Osteoblast (primary cell): Measurements from ENCODE around the gene FABP3. TPM values are rescaled to one million over a fixed set of nuclear protein-coding genes. Genes with fewer than 3 reads are reported as not detected.

Experiments
- DNase-seq: peaks from one replicate; pipeline ENCODE4 v3.0.0; 2011; ENCODE audit warnings: low spot score, mixed read lengths; ENCODE audit not compliant: insufficient read length; ENCODE audit errors: missing footprints
- H2AFZ ChIP-seq: 2 replicates; pipeline ENCODE4 v1.6.0; 2011; ENCODE audit warnings: mild to moderate bottlenecking, low read length
- H3K27ac ChIP-seq: 2 replicates; pipeline ENCODE4 v1.5.1; 2011; ENCODE audit warnings: mild to moderate bottlenecking, low read depth, low read length, moderate library complexity
- H3K27me3 ChIP-seq: 2 replicates; pipeline ENCODE4 v1.6.0; 2012; ENCODE audit warnings: mild to moderate bottlenecking, control low read depth, inconsistent platforms, low read length, moderate library complexity; ENCODE audit not compliant: insufficient read depth
- H3K36me3 ChIP-seq: 2 replicates; pipeline ENCODE4 v1.5.1; 2011; ENCODE audit warnings: mild to moderate bottlenecking, low read length, control low read depth, moderate library complexity; ENCODE audit not compliant: insufficient read depth
- H3K4me1 ChIP-seq: 2 replicates; pipeline ENCODE4 v1.5.1; 2011; ENCODE audit warnings: mild to moderate bottlenecking, low read length, control low read depth, moderate library complexity; ENCODE audit not compliant: insufficient read depth
- H3K4me2 ChIP-seq: 2 replicates; pipeline ENCODE4 v1.6.0; 2011; ENCODE audit warnings: mild to moderate bottlenecking, low read length; ENCODE audit not compliant: insufficient read depth
- H3K4me3 ChIP-seq: fragments of 200-600 bp; sonication (generic); 3 replicates; pipeline ENCODE4 v1.5.1; 2012; ENCODE audit warnings: mild to moderate bottlenecking, low read length, inconsistent platforms; ENCODE audit not compliant: insufficient read depth
- H3K79me2 ChIP-seq: 2 replicates; pipeline ENCODE4 v1.6.0; 2012; ENCODE audit warnings: mild to moderate bottlenecking, low read length, control low read depth, inconsistent platforms; ENCODE audit not compliant: insufficient read depth
- H3K9me3 ChIP-seq: 2 replicates; pipeline ENCODE4 v1.5.1; 2011; ENCODE audit warnings: low read depth, low read length, control low read depth
- H4K20me1 ChIP-seq: 2 replicates; pipeline ENCODE4 v1.6.0; 2012; ENCODE audit warnings: mild to moderate bottlenecking, low read length, control low read depth; ENCODE audit not compliant: insufficient read depth
- total RNA-seq: library from RNA; depleted of rRNA; stranded (reverse); fragments of >200 nt; gene quantifications from 2 replicates; pipeline ENCODE4 v1.2.3, GENCODE V29; 2012
- TF ChIP-seq, protein P1 (sequence below): IDR thresholded peaks from 2 replicates; pipeline ENCODE4 v1.5.1; 2011; ENCODE audit warnings: mild to moderate bottlenecking, low read depth, low read length, moderate library complexity; ENCODE audit errors: extremely low read depth

The FABP3 gene
- 28.6 and 38.0 TPM in 2 replicates for total RNA-seq

DNA sequence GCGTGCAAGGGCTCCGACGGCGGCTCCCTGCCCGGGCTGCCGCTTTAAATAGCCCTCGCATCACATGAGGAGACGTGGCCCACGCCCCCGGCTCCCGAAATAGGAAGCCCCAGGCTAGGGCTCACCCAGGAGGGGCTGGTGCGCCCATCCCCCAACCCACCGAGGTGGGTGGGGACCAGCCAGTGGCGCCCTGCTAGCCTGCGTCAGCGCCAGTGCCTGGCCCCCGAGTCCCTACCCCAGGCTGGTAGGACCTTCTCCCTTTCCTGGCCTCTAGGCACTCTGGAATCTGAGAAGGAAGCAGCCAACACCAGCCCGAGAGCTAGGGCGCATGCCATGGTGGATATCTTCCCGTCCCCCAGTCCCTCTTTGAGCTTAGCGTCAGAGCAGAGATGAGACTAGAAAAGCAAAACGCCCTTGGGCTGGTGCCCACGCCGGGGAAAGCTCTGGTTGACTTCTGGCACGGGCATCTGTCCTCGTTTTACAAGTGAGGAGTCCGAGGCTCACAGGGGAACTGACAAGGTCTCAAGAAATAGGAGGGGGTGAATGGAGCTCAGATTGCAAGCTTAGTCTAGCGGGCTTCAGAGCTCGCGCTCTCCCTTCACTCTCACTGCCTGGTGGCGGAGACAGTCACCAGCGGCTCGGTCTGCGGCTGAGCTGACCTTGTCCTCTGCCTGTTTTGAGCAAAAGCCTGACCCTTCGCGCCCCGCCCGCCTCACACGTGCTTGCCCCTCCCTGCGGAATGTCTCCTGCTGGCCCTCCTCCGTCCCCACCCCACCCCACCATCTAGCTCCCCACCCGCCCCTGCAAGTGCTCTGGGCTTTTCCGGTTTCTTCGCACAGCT lies at the start of gene FABP3:
FABP3 (minus strand) TSS at position 21 of the 841 bp plus-strand sequence. CDS start 62 bp downstream, outside the sequence.
- Histone ChIP-seq H3K9me3 (no peaks in the 10 kb centered on the region), H3K4me2 (peak within 1 kb of the TSS; percentile 89), H3K4me1 (peaks cover 25% of the 10 kb centered on the region), H3K4me3 (peak within 1 kb of the TSS; percentile 72), H3K36me3 (no peaks in the 10 kb centered on the region), H3K27me3 (no peaks in the 10 kb centered on the region), H4K20me1 (no peaks in the 10 kb centered on the region), H2AFZ (peak within 1 kb of the TSS; percentile 68), H3K27ac (peak within 1 kb of the TSS; percentile 60), H3K79me2 (no peaks in the 10 kb centered on the region)
- DNase-seq, result peak; percentile 94
- TF ChIP-seq, protein P1, sequence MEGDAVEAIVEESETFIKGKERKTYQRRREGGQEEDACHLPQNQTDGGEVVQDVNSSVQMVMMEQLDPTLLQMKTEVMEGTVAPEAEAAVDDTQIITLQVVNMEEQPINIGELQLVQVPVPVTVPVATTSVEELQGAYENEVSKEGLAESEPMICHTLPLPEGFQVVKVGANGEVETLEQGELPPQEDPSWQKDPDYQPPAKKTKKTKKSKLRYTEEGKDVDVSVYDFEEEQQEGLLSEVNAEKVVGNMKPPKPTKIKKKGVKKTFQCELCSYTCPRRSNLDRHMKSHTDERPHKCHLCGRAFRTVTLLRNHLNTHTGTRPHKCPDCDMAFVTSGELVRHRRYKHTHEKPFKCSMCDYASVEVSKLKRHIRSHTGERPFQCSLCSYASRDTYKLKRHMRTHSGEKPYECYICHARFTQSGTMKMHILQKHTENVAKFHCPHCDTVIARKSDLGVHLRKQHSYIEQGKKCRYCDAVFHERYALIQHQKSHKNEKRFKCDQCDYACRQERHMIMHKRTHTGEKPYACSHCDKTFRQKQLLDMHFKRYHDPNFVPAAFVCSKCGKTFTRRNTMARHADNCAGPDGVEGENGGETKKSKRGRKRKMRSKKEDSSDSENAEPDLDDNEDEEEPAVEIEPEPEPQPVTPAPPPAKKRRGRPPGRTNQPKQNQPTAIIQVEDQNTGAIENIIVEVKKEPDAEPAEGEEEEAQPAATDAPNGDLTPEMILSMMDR, result no peak

DNA sequence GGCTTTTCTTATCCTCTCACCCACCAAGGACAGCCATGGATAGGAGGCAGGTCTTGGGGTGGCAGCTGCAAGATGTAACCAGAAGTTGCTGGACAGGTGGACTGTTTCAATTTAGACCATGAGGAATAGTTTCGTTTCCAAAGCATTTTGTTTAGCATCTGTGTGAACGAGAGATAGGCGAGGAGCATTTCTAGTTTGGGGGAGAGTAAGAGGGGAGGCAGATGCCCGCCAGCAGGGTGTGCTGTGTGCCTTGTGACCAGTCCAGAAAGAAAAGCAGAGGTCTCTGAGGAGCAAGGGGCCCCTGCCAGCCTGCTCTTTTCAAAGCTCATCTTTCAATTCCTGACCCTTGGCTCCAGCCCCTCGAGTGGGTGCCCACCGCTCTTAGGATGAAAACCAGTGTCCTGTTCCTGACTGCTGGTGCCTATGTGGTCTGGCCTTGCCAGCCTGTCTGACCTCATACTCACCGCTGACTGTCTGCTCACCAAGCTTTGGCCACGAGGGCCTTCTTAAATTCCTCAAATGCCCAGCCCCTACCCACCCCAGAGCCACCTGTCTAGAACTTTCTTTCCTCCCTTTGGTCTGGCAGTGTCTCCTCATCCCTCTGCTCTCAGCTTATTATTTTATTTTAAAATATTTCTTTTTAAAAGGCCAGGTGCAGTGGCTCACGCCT lies 48.6 kb upstream of the FABP3 start:
- H4K20me1 ChIP-seq, result peaks cover 36% of the 10 kb centered on the region
- DNase-seq, result peak; percentile 42
- H3K9me3 ChIP-seq, result no peaks in the 10 kb centered on the region
- H3K4me2 ChIP-seq, result no peak overlapping the region
- no peak overlapping the region for H3K4me3 ChIP-seq
- H3K27me3 ChIP-seq, result no peaks in the 10 kb centered on the region
- TF ChIP-seq, protein P1, result peak; percentile 54
- H3K36me3 ChIP-seq, result peaks cover 19% of the 10 kb centered on the region
- peaks cover 14% of the 10 kb centered on the region for H3K4me1 ChIP-seq
- no peak overlapping the region for H2AFZ ChIP-seq
- peak overlapping the region; percentile 12 for H3K27ac ChIP-seq
- H3K79me2 ChIP-seq, result peaks cover 55% of the 10 kb centered on the region

DNA sequence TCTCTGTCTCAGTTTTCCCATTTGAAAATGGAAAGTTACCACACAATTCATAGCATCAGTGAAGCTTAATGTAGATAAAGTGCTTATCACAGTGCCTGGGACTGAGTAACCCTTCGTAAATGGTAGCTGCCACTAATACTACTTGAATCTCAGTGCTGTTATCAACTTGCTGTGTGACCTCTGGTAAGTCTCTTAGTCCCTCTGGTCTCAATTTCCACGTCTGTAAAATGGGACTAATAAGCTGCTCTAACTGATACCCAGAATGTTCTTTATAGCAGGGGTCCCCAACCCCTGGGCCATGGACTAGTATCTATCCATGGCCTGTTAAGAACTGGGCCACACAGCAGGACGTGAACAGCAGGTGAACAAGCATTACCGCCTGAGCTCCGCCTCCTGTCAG lies 47.8 kb upstream of the FABP3 start:
- no peak for DNase-seq
- Histone ChIP-seq H3K4me3 (no peak overlapping the region), H3K4me1 (peaks cover 16% of the 10 kb centered on the region), H2AFZ (no peak overlapping the region), H3K9me3 (no peaks in the 10 kb centered on the region), H4K20me1 (peaks cover 30% of the 10 kb centered on the region), H3K79me2 (peaks cover 60% of the 10 kb centered on the region), H3K27me3 (no peaks in the 10 kb centered on the region), H3K27ac (no peak overlapping the region), H3K4me2 (no peak overlapping the region), H3K36me3 (peaks cover 19% of the 10 kb centered on the region)
- TF ChIP-seq, protein P1, result no peak
